ENCODE data around the gene SRP14.
"Not testable (repeated sequence)": the region's sequence is repeated elsewhere in the genome, so short reads cannot be mapped to it uniquely, and the experiment has no call there.

Gene SRP14

DNA sequence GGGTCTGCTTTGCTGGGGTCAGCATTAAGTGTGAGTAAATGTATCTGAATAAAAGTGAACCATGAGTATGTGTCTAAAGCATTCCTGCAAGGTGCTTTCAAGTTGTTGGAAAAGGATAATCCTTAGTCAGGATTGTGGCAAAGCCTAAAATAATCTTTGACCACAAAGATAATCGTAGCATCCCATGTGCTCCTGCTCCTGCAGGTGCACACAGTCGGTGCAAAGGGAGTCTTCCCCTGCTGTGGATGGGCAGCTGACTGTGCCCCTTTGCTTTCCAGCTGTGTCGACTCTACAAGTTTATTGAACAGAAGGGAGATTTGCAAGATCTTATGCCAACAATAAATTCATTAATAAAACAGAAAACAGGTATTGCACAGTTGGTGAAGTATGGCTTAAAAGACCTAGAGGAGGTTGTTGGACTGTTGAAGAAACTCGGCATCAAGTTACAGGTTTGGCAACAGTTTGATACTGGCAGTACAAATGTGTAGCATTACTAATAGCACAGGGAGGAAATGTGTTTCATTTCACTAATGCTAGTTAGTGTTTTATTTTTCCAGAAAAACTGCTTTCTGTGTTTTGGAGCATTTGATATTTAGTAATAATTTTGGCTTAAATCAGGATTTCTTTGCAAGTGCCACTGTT, 22.6 kb downstream of the SRP14 start:
- Histone ChIP-seq H3K36me3 (peaks cover 15% of the 10 kb centered on the region), H3K9me3 (no peaks in the 10 kb centered on the region), H3K4me1 (no peaks in the 10 kb centered on the region), H3K27me3 (no peaks in the 10 kb centered on the region), H3K4me3 (ENCODE audit: low read depth, low read length) (no peak overlapping the region)
- TF ChIP-seq, protein P1, sequence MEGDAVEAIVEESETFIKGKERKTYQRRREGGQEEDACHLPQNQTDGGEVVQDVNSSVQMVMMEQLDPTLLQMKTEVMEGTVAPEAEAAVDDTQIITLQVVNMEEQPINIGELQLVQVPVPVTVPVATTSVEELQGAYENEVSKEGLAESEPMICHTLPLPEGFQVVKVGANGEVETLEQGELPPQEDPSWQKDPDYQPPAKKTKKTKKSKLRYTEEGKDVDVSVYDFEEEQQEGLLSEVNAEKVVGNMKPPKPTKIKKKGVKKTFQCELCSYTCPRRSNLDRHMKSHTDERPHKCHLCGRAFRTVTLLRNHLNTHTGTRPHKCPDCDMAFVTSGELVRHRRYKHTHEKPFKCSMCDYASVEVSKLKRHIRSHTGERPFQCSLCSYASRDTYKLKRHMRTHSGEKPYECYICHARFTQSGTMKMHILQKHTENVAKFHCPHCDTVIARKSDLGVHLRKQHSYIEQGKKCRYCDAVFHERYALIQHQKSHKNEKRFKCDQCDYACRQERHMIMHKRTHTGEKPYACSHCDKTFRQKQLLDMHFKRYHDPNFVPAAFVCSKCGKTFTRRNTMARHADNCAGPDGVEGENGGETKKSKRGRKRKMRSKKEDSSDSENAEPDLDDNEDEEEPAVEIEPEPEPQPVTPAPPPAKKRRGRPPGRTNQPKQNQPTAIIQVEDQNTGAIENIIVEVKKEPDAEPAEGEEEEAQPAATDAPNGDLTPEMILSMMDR (IDR thresholded peaks at IDR 0.05; ENCODE audit: low read depth, low read length): no peak
- DNase-seq: no peak

DNA sequence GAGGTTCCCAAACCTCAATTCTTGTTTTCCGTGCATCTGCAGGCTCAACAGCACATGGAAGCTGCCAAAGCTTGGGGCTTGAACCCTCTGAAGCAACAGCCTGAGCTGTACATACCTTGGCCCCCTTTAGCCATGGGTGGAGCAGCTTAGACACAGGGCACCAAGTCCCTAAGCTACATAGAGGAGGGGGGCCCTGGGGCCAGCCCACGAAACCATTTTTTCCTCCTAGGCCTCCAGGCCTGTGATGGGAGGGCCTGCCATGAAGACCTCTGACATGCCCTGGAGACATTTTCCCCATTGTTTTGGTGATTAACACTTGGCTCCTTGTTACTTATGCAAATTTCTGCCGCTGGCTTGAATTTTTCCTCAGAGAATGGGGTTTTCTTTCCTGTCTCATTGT, 24.6 kb downstream of the SRP14 start:
- Histone ChIP-seq H3K36me3 (peaks cover 8% of the 10 kb centered on the region), H3K27me3 (no peaks in the 10 kb centered on the region), H3K4me3 (ENCODE audit: low read depth, low read length) (no peak overlapping the region), H3K4me1 (peaks cover 9% of the 10 kb centered on the region), H3K9me3 (no peaks in the 10 kb centered on the region)
- no peak for DNase-seq
- TF ChIP-seq, protein P1 (IDR thresholded peaks at IDR 0.05; ENCODE audit: low read depth, low read length): no peak

DNA sequence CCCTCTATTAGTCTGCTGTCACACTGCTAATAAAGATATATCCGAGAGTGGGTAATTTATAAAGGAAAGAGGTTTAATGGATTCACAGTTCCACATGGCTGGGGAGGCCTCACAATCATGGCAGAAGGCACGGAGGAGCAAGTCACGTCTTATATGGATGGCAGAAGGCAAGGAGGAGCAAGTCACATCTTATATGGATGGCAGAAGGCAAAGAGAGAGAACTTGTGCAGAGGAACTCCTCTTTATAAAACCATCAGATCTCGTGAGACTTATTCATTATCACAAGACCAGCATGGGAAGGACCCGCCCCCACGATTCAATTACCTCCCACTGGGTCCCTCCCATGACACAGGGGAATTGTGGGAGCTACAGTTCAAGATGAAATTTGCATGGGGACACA, 25.6 kb downstream of the SRP14 start:
- H3K9me3 ChIP-seq; DNase-seq; H3K4me3 ChIP-seq (ENCODE audit: low read depth, low read length); H3K27me3 ChIP-seq; H3K4me1 ChIP-seq: not testable (repeated sequence)
- peaks cover 14% of the 10 kb centered on the region for H3K36me3 ChIP-seq

DNA sequence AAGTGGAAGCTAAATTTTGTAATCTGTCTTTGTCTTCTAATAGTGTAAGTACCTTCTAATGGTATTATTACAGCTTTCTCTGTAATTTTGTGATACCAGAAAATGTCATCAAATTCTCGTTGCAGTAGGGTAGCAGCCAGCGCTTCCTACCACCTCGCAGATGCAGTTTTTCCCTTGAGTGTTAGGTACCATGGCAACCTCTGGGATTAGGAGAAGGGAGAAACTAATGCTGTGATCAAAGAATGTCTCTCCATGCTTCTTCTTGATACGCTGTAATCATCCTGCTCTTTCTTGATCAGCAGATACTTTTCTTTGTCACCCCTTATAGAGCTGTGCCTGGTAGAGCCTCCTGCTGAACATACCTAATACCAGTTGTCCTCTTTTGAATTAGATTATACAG, 27.7 kb downstream of the SRP14 start:
- no peak for DNase-seq
- Histone ChIP-seq H3K9me3 (no peaks in the 10 kb centered on the region), H3K27me3 (no peaks in the 10 kb centered on the region), H3K36me3 (peaks cover 23% of the 10 kb centered on the region), H3K4me1 (peaks cover 9% of the 10 kb centered on the region), H3K4me3 (ENCODE audit: low read depth, low read length) (no peak overlapping the region)
- TF ChIP-seq, protein P1 (IDR thresholded peaks at IDR 0.05; ENCODE audit: low read depth, low read length): no peak

DNA sequence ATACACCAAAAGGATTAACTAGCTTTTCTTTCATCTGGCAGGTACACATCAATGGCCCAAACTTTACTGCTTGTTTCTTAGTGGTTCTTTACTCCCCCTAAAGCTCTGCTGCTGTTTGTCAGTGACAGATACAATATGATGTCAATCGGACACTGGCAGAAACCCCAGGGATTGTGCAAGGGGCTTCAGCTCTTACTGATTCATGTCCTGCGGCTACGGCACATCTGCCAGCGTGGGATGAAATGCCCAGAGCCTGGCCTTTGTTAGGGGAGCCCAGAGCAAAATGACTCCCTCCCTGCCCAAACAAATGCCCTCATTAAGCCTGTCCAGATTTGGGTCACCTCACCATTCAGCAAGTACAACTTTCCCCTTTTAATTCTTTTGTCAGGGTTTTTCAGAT, 28.3 kb downstream of the SRP14 start:
- Histone ChIP-seq H3K4me1 (peaks cover 9% of the 10 kb centered on the region), H3K9me3 (no peaks in the 10 kb centered on the region), H3K36me3 (peaks cover 23% of the 10 kb centered on the region), H3K4me3 (ENCODE audit: low read depth, low read length) (no peak overlapping the region), H3K27me3 (no peaks in the 10 kb centered on the region)
- TF ChIP-seq, protein P1 (IDR thresholded peaks at IDR 0.05; ENCODE audit: low read depth, low read length): no peak
- peak; percentile 26 for DNase-seq

DNA sequence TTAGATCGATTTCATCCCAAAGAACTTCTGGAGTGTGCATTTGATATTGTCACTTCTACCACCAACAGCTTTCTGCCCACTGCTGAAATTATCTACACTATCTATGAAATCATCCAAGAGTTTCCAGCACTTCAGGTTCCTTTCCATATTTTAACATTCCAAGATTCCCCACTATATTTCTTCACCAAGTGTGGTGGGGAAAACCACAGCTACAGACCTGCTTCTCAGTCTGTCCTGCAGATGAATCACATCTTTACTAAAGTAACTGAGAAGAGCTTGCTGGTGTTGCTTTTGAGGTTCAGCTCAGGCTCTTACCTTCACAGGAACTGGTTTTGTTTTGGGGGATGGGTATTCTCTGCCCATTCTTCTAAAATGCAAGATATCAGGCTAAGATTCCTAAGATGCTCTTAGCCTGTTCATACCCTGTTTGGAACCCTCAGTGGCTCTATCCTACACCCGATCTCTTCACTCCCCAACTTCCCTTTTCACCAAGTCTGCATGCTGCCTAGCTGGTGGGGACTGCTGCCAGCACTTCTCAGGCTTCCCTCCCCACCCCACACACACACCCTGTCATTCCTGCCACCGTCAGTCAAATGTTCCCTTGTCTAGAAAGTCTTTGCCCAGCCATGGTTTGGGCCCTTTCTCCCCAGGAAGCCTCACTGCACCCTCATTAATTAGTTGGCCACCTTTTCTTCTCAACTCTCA, 30.8 kb downstream of the SRP14 start:
- Histone ChIP-seq H3K27me3 (no peaks in the 10 kb centered on the region), H3K4me3 (ENCODE audit: low read depth, low read length) (no peak overlapping the region), H3K36me3 (peaks cover 19% of the 10 kb centered on the region), H3K9me3 (no peaks in the 10 kb centered on the region), H3K4me1 (peaks cover 9% of the 10 kb centered on the region)
- DNase-seq: no peak
- TF ChIP-seq, protein P1 (IDR thresholded peaks at IDR 0.05; ENCODE audit: low read depth, low read length): no peak

Data from BE2C (cell line).